ENCODE measurements around the gene PRRG3. TPM values are rescaled to one million over a fixed set of nuclear protein-coding genes. Genes with fewer than 3 reads are reported as not detected.

Gene PRRG3
- 0.45 and 0.49 TPM in 2 replicates for total RNA-seq (ENCODE audit: low replicate concordance)

DNA sequence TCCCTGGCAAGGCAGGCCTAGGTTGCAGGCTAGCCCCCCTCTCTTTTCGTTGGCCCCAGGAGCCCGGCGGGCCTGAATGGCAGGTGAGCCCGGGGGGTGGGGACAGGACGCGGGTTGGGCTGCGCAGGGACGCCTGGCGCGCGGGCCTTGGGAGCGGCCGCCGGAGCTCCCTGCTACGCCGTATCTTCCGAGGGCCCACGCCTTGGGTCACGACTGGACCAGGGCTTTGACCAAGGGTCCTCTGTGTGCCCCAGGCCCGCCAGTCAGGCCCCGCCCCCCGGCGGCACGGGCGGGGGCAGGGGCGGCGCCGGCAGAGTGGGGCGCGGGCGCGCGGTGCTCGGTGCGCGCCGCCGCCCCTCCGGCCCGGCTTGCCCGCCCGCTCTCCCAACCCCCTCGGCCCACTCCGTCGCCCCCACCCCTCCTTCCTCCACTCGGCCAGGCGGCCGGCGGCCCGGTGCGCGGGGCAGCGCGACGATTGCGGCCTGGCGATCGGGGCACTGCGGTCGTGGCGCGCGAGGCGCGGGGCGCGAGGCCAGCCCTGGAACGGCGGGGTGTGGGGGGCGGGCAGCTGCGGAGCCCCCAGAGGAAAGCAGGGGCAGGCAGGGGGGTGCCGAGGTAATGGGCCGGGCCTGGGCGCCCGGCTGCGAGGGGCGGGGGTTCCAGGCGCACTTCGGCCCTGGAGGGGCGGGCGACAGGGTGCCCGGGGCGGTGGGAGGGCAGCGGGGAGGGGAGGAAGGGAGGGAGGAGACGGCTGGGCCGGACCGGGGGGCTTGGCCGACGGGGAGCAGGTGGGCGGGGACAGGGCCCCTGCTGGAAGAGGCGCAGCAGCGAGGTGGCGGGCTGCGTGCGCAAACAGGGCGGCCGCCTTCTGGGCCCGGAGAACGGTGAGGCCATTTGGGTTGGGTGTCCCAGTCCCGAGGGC lies at the start of gene PRRG3:
PRRG3 (plus strand) TSS at position 798 of the 922 bp plus-strand sequence. CDS start 3,357 bp downstream, outside the sequence.
- no peak for DNase-seq (ENCODE audit: low read depth)
- H3K4me3 ChIP-seq (ENCODE audit: low read depth, low read length) = no peak within 1 kb of the TSS
- TF ChIP-seq, protein P1, sequence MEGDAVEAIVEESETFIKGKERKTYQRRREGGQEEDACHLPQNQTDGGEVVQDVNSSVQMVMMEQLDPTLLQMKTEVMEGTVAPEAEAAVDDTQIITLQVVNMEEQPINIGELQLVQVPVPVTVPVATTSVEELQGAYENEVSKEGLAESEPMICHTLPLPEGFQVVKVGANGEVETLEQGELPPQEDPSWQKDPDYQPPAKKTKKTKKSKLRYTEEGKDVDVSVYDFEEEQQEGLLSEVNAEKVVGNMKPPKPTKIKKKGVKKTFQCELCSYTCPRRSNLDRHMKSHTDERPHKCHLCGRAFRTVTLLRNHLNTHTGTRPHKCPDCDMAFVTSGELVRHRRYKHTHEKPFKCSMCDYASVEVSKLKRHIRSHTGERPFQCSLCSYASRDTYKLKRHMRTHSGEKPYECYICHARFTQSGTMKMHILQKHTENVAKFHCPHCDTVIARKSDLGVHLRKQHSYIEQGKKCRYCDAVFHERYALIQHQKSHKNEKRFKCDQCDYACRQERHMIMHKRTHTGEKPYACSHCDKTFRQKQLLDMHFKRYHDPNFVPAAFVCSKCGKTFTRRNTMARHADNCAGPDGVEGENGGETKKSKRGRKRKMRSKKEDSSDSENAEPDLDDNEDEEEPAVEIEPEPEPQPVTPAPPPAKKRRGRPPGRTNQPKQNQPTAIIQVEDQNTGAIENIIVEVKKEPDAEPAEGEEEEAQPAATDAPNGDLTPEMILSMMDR (IDR thresholded peaks at IDR 0.05; ENCODE audit: insufficient read depth, low read length) = no peak

DNA sequence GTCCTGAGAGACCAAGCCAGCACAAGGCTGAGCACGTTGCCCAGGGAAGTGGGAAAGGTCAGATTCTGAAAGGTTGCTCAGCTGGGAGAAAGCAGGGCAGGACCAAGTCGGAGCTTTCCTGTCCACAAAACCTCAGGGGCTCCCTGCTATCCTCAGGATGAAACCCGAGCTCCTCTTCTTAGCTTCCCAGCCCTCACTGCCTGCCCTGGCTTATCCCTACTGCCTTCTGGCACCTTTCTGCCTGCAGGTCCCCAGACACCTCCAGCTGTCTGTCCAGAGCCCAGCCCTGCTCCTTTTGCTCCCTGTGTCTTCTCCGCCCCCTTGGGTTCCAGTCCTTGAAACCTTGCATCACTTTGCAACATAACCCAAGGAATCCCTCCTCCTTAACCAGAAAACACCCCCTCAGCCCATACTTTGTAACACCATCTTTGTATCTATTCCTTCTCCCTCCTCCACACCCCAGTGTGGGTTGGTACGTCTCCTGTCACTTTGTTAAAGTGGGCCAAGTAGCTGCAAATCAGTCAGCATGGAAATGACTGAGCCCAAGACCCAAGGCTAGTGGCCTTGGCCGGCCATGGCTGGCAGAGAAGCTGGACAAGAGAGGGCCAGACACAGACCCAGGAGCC lies 20.0 kb upstream of the PRRG3 start:
- TF ChIP-seq, protein P1 (IDR thresholded peaks at IDR 0.05; ENCODE audit: insufficient read depth, low read length) = no peak
- no peak overlapping the region for H3K4me3 ChIP-seq (ENCODE audit: low read depth, low read length)
- DNase-seq (ENCODE audit: low read depth) = no peak

DNA sequence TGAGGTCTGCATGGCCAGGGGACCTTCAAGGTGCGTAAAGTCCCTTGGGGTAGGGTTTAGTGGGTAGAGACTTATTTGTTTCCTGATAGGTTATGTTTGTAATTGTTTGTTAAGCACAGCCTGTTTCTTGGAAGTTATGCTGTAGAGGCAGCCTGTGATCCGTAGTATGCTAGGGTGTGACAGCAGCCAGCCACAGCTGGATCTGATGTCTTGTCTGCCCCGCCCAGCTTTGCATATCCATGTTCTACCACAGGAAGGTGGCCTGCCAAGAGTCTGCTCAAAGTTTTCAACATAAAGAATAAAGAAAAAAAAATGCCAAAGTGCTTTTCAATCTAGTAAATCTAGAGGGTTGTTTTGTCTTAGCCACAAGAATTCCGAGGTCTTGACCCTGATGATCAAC lies 19.1 kb upstream of the PRRG3 start:
- DNase-seq (ENCODE audit: low read depth) = no peak
- TF ChIP-seq, protein P1 (IDR thresholded peaks at IDR 0.05; ENCODE audit: insufficient read depth, low read length) = no peak
- H3K4me3 ChIP-seq (ENCODE audit: low read depth, low read length) = no peak overlapping the region

DNA sequence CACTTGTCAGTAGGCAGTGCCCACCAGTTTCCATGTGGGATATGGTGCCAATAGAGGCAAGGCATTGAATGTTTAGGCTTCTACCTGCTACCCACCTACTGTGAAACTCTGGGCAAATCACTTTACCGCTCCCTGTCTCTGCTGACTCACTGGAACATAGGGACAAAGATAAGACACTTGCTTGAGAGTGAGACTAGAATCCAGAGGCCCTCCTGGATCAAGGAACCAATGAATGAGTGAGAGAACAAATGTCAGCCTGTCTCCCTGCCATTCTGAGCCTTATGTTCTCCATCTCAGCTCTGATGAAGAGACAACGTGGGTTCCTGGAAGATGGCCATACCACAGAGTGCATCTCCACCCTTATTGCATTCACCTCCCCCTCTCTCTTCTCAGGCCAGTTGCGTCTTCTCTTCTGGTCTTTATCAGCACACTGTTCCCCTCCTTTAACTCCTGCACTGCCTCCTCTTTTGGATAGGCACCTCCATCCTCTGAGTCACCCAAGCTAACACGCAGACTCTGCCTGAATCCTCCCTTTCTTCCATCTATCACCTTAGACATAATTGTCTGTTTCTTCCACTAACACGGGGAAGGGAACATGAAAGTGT lies 15.4 kb upstream of the PRRG3 start:
- no peak overlapping the region for H3K4me3 ChIP-seq (ENCODE audit: low read depth, low read length)
- DNase-seq (ENCODE audit: low read depth) = no peak
- TF ChIP-seq, protein P1 (IDR thresholded peaks at IDR 0.05; ENCODE audit: insufficient read depth, low read length) = no peak

DNA sequence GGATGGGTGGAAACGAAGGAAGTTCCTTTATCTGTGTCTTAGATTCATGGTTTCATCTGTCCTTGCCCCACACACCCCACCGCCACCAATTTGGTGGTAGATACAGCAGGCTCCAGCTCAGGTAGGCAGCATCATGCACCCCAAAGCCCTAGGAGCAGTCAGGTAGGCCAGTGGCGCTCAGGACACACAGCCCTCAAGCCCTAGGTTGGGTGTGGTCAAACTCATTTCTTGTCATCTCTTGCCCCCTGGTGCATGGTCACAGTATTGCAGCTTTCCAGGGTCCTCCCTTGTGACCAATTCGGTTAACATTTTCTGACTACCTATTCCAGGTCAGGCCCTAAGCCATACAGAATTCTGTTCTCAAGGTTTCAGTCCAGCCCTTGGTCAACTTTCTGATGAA lies 14.5 kb upstream of the PRRG3 start:
- TF ChIP-seq, protein P1 (IDR thresholded peaks at IDR 0.05; ENCODE audit: insufficient read depth, low read length) = peak; percentile 59
- H3K4me3 ChIP-seq (ENCODE audit: low read depth, low read length) = no peak overlapping the region
- DNase-seq (ENCODE audit: low read depth) = peak; percentile 19

DNA sequence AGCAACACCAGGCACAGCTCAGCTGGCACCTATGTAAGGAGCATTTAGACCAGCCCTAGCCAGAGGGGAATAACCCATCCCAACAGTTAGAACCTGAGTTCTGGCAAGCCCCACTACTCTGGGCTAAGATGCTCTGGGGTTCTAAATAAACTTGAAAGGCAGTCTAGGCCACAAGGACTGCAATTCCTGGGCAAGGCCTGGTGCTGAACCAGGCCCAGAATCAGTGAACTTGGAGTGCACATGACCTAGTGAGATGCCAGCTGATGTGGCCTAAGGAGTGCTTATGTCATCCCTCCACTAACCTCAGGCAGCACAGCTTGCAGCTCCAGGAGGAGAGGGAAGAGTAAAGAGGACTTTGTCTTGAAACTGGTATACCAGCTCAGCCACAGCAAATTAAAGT lies 7.6 kb upstream of the PRRG3 start:
- H3K4me3 ChIP-seq (ENCODE audit: low read depth, low read length) = no peak overlapping the region

More for the DNA sequence above, 7.6 kb upstream of the PRRG3 start:
- DNase-seq (ENCODE audit: low read depth) = no peak
- TF ChIP-seq, protein P1 (IDR thresholded peaks at IDR 0.05; ENCODE audit: insufficient read depth, low read length) = no peak

Measured in fibroblast of the aortic adventitia (primary cell).